ENCODE data around the gene NPTX2.

- TF ChIP-seq CTCF (conservative IDR thresholded peaks at IDR 0.05; ENCODE audit: low read depth in 2 of 2) (no peak), REST (IDR thresholded peaks at IDR 0.05; ENCODE audit: unreplicated experiment) (no peak), CREB1 (CRISPR knock-in tag; IDR thresholded peaks at IDR 0.05; ENCODE audit: low read depth) (no peak), EZH2phosphoT487 (IDR thresholded peaks at IDR 0.05; ENCODE audit: unreplicated experiment) (no peak), POLR2AphosphoS5 (IDR thresholded peaks at IDR 0.05; ENCODE audit: low read depth) (no peak), EZH2 (IDR thresholded peaks at IDR 0.05; ENCODE audit: low read depth, unreplicated experiment) (no peak), JUNB (IDR thresholded peaks at IDR 0.05; ENCODE audit: unreplicated experiment) (no peak), ZNF331 (CRISPR knock-in tag; IDR thresholded peaks at IDR 0.05; ENCODE audit: low read depth) (no peak), ETS1 (IDR thresholded peaks at IDR 0.05) (no peak), ZNF462 (CRISPR knock-in tag; IDR thresholded peaks at IDR 0.05) (no peak), STAT1 (IDR thresholded peaks at IDR 0.05; ENCODE audit: unreplicated experiment) (no peak)
Measured at GRCh38 chr7:98599886-98600285, 17.2 kb upstream of the NPTX2 start.

All from GM23338 (cell line).